GM13976 (cell line): ENCODE results near the gene DYNC1I1.

Source experiments
- DNase-seq: peaks from one replicate; pipeline ENCODE4 v3.0.0; 2012; ENCODE audit warnings: low spot score
- CTCF ChIP-seq: IDR thresholded peaks from 2 replicates; pipeline ENCODE4 v1.5.1; 2012; ENCODE audit warnings: borderline replicate concordance, mild to moderate bottlenecking; ENCODE audit not compliant: insufficient read depth; ENCODE audit errors: extremely low read depth, missing control alignments, control extremely low read depth
- in situ Hi-C: fragments of 300-500 bp; cut with MboI; formaldehyde crosslinking; loops from one replicate; pipeline ENCODE4 v1.12.0; 2022; ENCODE audit warnings: low sequenced_read_pairs, mixed read lengths, inconsistent platforms; ENCODE audit not compliant: unreplicated experiment

Gene DYNC1I1

GRCh38 chr7:95800787-95801186, 28.4 kb downstream of the DYNC1I1 start:
- no peak for TF ChIP-seq CTCF
- in situ Hi-C loops: no loop called here
- no peak for DNase-seq

GRCh38 chr7:95802270-95802669, 29.9 kb downstream of the DYNC1I1 start:
- DNase-seq: no peak
- TF ChIP-seq CTCF: no peak
- in situ Hi-C loops: no loop called here

- in situ Hi-C loops: no loop called here
- no peak for TF ChIP-seq CTCF
- no peak for DNase-seq
Observed at GRCh38 chr7:95804052-95804451, 31.7 kb downstream of the DYNC1I1 start.

- no peak for TF ChIP-seq CTCF
- in situ Hi-C loops: no loop called here
- no peak for DNase-seq
Observed at GRCh38 chr7:95805909-95806308, 33.6 kb downstream of the DYNC1I1 start.

GRCh38 chr7:95808396-95808795, 36.0 kb downstream of the DYNC1I1 start:
- DNase-seq: no peak
- in situ Hi-C loops: no loop called here
- no peak for TF ChIP-seq CTCF

- in situ Hi-C loops: no loop called here
- DNase-seq: no peak
- no peak for TF ChIP-seq CTCF
Observed at GRCh38 chr7:95811846-95812445, 39.6 kb downstream of the DYNC1I1 start.
